MG63 (cell line): Measurements from ENCODE around the gene CMC2. TPM values are rescaled to one million over a fixed set of nuclear protein-coding genes. Genes with fewer than 3 reads are reported as not detected.

ENCODE experiments used
- DNase-seq: peaks from one replicate; pipeline ENCODE4 v3.0.0-alpha.2; 2020
- H3K27me3 ChIP-seq: fragments of 250-450 bp; sonication (Bioruptor Pico); 2 replicates; pipeline ENCODE4 v1.5.1; 2020; ENCODE audit warnings: mild to moderate bottlenecking, moderate library complexity
- H3K36me3 ChIP-seq: fragments of 250-450 bp; sonication (Bioruptor Pico); 2 replicates; pipeline ENCODE4 v1.5.1; 2020; ENCODE audit warnings: mild to moderate bottlenecking, moderate library complexity
- H3K4me3 ChIP-seq: fragments of 250-450 bp; sonication (Bioruptor Pico); 2 replicates; pipeline ENCODE4 v1.5.1; 2020; ENCODE audit warnings: mild to moderate bottlenecking, moderate library complexity
- H3K9me3 ChIP-seq: fragments of 250-450 bp; sonication (Bioruptor Pico); 2 replicates; pipeline ENCODE4 v1.5.1; 2020; ENCODE audit warnings: mild to moderate bottlenecking, moderate library complexity
- total RNA-seq: library from RNA; depleted of rRNA; stranded (reverse); fragments of >200 nt; shearing (Covaris generic); gene quantifications from 2 replicates; pipeline ENCODE4 v1.2.3, GENCODE V29; 2014; ENCODE audit warnings: low replicate concordance

Gene CMC2
- total RNA-seq, 1 experiment from 2014 or later, result 69.6 TPM

GRCh38 chr16:80962879-80963278 lies 43.8 kb downstream of the CMC2 start:
- Histone ChIP-seq H3K4me3 (no peak overlapping the region), H3K36me3 (no peaks in the 10 kb centered on the region), H3K9me3 (no peaks in the 10 kb centered on the region; the same call in 1 of the 2 replicates), H3K27me3 (no peaks in the 10 kb centered on the region)
- no peak for DNase-seq

GRCh38 chr16:80958284-80958683 lies 48.4 kb downstream of the CMC2 start:
- H3K27me3 ChIP-seq, result no peaks in the 10 kb centered on the region
- H3K36me3 ChIP-seq, result no peaks in the 10 kb centered on the region
- no peaks in the 10 kb centered on the region; the same call in 1 of the 2 replicates for H3K9me3 ChIP-seq
- H3K4me3 ChIP-seq, result no peak overlapping the region
- no peak for DNase-seq

- no peak for DNase-seq
- H3K9me3 ChIP-seq, result no peaks in the 10 kb centered on the region; the same call in 1 of the 2 replicates
- no peaks in the 10 kb centered on the region for H3K36me3 ChIP-seq
- no peaks in the 10 kb centered on the region for H3K27me3 ChIP-seq
- H3K4me3 ChIP-seq, result no peak overlapping the region
Measured at GRCh38 chr16:80954985-80955384, 51.7 kb downstream of the CMC2 start.

- no peak for DNase-seq
Measured at GRCh38 chr16:80948886-80949493, 57.7 kb downstream of the CMC2 start.

GRCh38 chr16:80947708-80948625 lies 58.7 kb downstream of the CMC2 start:
- H3K36me3 ChIP-seq, result no peaks in the 10 kb centered on the region
- H3K27me3 ChIP-seq, result no peaks in the 10 kb centered on the region
- DNase-seq, result no peak
- no peaks in the 10 kb centered on the region for H3K9me3 ChIP-seq
- no peak overlapping the region for H3K4me3 ChIP-seq

More at GRCh38 chr16:80948886-80949493, 57.7 kb downstream of the CMC2 start:
- Histone ChIP-seq H3K4me3 (no peak overlapping the region), H3K9me3 (no peaks in the 10 kb centered on the region), H3K36me3 (no peaks in the 10 kb centered on the region), H3K27me3 (no peaks in the 10 kb centered on the region)

- Histone ChIP-seq H3K36me3 (no peaks in the 10 kb centered on the region), H3K4me3 (no peak overlapping the region), H3K27me3 (no peaks in the 10 kb centered on the region), H3K9me3 (no peaks in the 10 kb centered on the region)
- DNase-seq, result no peak
Measured at GRCh38 chr16:80947239-80947638, 59.4 kb downstream of the CMC2 start.

- no peaks in the 10 kb centered on the region for H3K27me3 ChIP-seq
- no peak overlapping the region for H3K4me3 ChIP-seq
- no peaks in the 10 kb centered on the region for H3K36me3 ChIP-seq
- no peak for DNase-seq
- H3K9me3 ChIP-seq, result no peaks in the 10 kb centered on the region
Measured at GRCh38 chr16:80946481-80946880, 60.2 kb downstream of the CMC2 start.

- Histone ChIP-seq H3K36me3 (no peaks in the 10 kb centered on the region), H3K9me3 (no peaks in the 10 kb centered on the region), H3K4me3 (no peak overlapping the region), H3K27me3 (no peaks in the 10 kb centered on the region)
- no peak for DNase-seq
Measured at GRCh38 chr16:80940069-80940856, 66.4 kb downstream of the CMC2 start.

GRCh38 chr16:80938879-80939260 lies 67.8 kb downstream of the CMC2 start:
- Histone ChIP-seq H3K9me3 (no peaks in the 10 kb centered on the region), H3K4me3 (no peak overlapping the region), H3K36me3 (no peaks in the 10 kb centered on the region), H3K27me3 (no peaks in the 10 kb centered on the region)
- DNase-seq, result no peak

- H3K4me3 ChIP-seq, result no peak overlapping the region
Measured at GRCh38 chr16:80938004-80938878, 68.4 kb downstream of the CMC2 start.

GRCh38 chr16:80936410-80936809 lies 70.3 kb downstream of the CMC2 start:
- no peak for DNase-seq
- Histone ChIP-seq H3K36me3 (no peaks in the 10 kb centered on the region), H3K4me3 (no peak overlapping the region), H3K27me3 (no peaks in the 10 kb centered on the region), H3K9me3 (no peaks in the 10 kb centered on the region)

More at GRCh38 chr16:80938004-80938878, 68.4 kb downstream of the CMC2 start:
- H3K9me3 ChIP-seq, result no peaks in the 10 kb centered on the region
- H3K27me3 ChIP-seq, result no peaks in the 10 kb centered on the region
- DNase-seq, result peak; percentile 64
- H3K36me3 ChIP-seq, result no peaks in the 10 kb centered on the region

GRCh38 chr16:80935691-80936090 lies 71.0 kb downstream of the CMC2 start:
- Histone ChIP-seq H3K9me3 (no peaks in the 10 kb centered on the region), H3K36me3 (no peaks in the 10 kb centered on the region), H3K4me3 (no peak overlapping the region), H3K27me3 (no peaks in the 10 kb centered on the region)
- no peak for DNase-seq

GRCh38 chr16:80932708-80933095 lies 74.0 kb downstream of the CMC2 start:
- no peaks in the 10 kb centered on the region for H3K36me3 ChIP-seq
- H3K9me3 ChIP-seq, result no peaks in the 10 kb centered on the region

GRCh38 chr16:80931801-80932707 lies 74.6 kb downstream of the CMC2 start:
- Histone ChIP-seq H3K4me3 (peak overlapping the region; percentile 42), H3K36me3 (no peaks in the 10 kb centered on the region), H3K9me3 (no peaks in the 10 kb centered on the region), H3K27me3 (no peaks in the 10 kb centered on the region)
- DNase-seq, result peak; percentile 51

More at GRCh38 chr16:80932708-80933095, 74.0 kb downstream of the CMC2 start:
- no peak for DNase-seq
- H3K27me3 ChIP-seq, result no peaks in the 10 kb centered on the region
- no peak overlapping the region; the same call in 1 of the 2 replicates for H3K4me3 ChIP-seq

GRCh38 chr16:80924372-80924978 lies 82.2 kb downstream of the CMC2 start:
- Histone ChIP-seq H3K27me3 (no peaks in the 10 kb centered on the region), H3K9me3 (no peaks in the 10 kb centered on the region), H3K4me3 (no peak overlapping the region), H3K36me3 (no peaks in the 10 kb centered on the region)
- no peak for DNase-seq
